Measurements from ENCODE around the gene POLR1A. TPM values are rescaled to one million over a fixed set of nuclear protein-coding genes. Genes with fewer than 3 reads are reported as not detected.

The POLR1A gene
- total RNA-seq, 1 donor from 2014 or later: 45.2 TPM

DNA sequence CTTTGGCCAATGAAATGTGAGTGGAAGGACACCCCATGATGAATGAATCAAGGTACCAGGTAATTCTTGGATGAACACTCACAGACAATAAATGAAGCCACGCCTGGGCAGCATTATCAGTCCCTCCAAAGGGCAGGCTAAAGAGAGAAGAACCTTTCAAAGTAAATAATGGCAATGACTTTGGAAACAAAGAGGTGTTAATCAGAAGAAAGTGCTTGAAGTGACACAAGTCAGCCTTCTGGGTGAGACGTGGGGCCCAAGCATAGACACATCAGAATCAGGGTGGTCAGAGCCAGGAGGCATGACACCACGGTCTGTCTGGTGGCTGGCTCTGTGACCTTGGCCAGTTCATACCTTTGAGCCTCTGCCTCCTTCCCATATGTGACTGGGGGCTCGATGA lies 103.3 kb downstream of the POLR1A start:
- H3K4me3 Mint-ChIP-seq (ENCODE audit: unreplicated experiment): no peak overlapping the region
- DNase-seq (ENCODE audit: low read depth) (no peak), FAIRE-seq (no peak)
- Histone ChIP-seq H2AFZ (ENCODE audit: low read depth, low read length) (no peak overlapping the region), H3K4me2 (ENCODE audit: low read length) (no peak overlapping the region), H3K4me3 (ENCODE audit: insufficient read depth, low read depth, low read length) (no peak overlapping the region), H3K27ac (ENCODE audit: low read depth, low read length) (no peak overlapping the region), H3K79me2 (ENCODE audit: insufficient read depth, low read length) (no peaks in the 10 kb centered on the region), H4K20me1 (ENCODE audit: insufficient read depth, low read length) (no peaks in the 10 kb centered on the region), H3K36me3 (ENCODE audit: insufficient read depth, low read length) (no peaks in the 10 kb centered on the region), H3K9me3 (ENCODE audit: insufficient read depth, low read depth, low read length) (peaks cover 4% of the 10 kb centered on the region), H3K27me3 (ENCODE audit: insufficient read depth, low read length) (no peaks in the 10 kb centered on the region), H3K4me1 (ENCODE audit: insufficient read depth, low read length) (peaks cover 36% of the 10 kb centered on the region), H3K9ac (ENCODE audit: low read length) (no peak overlapping the region)
- no peaks in the 10 kb centered on the region for H3K27me3 Mint-ChIP-seq (ENCODE audit: low read depth, unreplicated experiment)
- peaks cover 19% of the 10 kb centered on the region for H3K9me3 Mint-ChIP-seq (ENCODE audit: unreplicated experiment)
- peaks cover 6% of the 10 kb centered on the region for H3K36me3 Mint-ChIP-seq (ENCODE audit: low read depth, unreplicated experiment)
- TF ChIP-seq EZH2 (IDR thresholded peaks at IDR 0.05; ENCODE audit: insufficient read depth, low read length): no peak
- TF ChIP-seq, protein P1, sequence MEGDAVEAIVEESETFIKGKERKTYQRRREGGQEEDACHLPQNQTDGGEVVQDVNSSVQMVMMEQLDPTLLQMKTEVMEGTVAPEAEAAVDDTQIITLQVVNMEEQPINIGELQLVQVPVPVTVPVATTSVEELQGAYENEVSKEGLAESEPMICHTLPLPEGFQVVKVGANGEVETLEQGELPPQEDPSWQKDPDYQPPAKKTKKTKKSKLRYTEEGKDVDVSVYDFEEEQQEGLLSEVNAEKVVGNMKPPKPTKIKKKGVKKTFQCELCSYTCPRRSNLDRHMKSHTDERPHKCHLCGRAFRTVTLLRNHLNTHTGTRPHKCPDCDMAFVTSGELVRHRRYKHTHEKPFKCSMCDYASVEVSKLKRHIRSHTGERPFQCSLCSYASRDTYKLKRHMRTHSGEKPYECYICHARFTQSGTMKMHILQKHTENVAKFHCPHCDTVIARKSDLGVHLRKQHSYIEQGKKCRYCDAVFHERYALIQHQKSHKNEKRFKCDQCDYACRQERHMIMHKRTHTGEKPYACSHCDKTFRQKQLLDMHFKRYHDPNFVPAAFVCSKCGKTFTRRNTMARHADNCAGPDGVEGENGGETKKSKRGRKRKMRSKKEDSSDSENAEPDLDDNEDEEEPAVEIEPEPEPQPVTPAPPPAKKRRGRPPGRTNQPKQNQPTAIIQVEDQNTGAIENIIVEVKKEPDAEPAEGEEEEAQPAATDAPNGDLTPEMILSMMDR (IDR thresholded peaks at IDR 0.05; ENCODE audit: insufficient read depth, low read depth, low read length): no peak
- peaks cover 30% of the 10 kb centered on the region for H3K4me1 Mint-ChIP-seq (ENCODE audit: low read depth, unreplicated experiment)
- H3K27ac Mint-ChIP-seq (ENCODE audit: unreplicated experiment): no peak overlapping the region

DNA sequence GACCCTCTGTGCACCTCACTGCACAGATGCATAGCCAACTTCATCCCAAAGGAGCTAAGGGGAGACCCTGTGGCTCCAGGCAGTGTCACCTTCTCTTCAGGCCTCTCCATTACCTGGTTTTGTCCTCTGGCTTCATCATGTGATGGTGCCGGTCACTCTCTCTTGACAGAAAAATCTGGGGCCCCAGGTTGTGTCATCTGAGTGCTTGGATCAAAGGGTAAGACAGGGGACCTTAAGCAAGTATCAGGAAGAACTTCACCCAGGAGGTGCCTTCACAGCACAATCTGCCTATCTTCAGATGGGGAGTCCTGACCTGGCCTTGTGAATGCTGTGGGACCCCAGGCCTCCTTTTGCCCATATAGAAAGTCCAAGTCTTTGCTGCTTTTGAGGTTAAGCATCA lies 104.4 kb downstream of the POLR1A start:
- no peak for DNase-seq (ENCODE audit: low read depth)
- TF ChIP-seq, protein P1 (IDR thresholded peaks at IDR 0.05; ENCODE audit: insufficient read depth, low read depth, low read length): no peak
- TF ChIP-seq EZH2 (IDR thresholded peaks at IDR 0.05; ENCODE audit: insufficient read depth, low read length): no peak

DNA sequence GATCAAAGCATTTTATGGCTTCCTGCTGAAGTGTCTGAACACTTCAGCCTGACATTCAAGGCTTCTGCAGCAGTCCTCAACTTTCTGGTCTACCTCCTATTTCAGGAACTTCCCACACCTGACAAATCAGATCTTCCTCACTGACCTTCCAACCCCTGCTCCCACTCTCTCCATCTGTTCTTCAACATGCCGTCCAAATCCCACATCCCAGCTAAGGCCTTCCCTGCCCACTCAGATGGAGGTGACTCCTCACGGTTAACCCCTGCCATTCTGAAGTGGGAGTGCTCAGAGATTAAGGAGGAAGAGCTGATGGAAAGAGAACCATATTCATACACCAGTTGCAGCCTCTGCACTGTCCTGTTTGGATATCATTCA lies 104.8 kb downstream of the POLR1A start:
- H3K4me1 Mint-ChIP-seq (ENCODE audit: low read depth, unreplicated experiment): peaks cover 39% of the 10 kb centered on the region
- peak overlapping the region; percentile 20 for H3K4me2 ChIP-seq (ENCODE audit: low read length)

More for the DNA sequence above, 104.4 kb downstream of the POLR1A start:
- Histone ChIP-seq H3K27ac (ENCODE audit: low read depth, low read length) (no peak overlapping the region), H3K4me3 (ENCODE audit: insufficient read depth, low read depth, low read length) (no peak overlapping the region), H3K9me3 (ENCODE audit: insufficient read depth, low read depth, low read length) (peaks cover 4% of the 10 kb centered on the region), H3K36me3 (ENCODE audit: insufficient read depth, low read length) (no peaks in the 10 kb centered on the region), H3K79me2 (ENCODE audit: insufficient read depth, low read length) (no peaks in the 10 kb centered on the region), H3K4me2 (ENCODE audit: low read length) (no peak overlapping the region), H2AFZ (ENCODE audit: low read depth, low read length) (no peak overlapping the region), H3K9ac (ENCODE audit: low read length) (no peak overlapping the region), H4K20me1 (ENCODE audit: insufficient read depth, low read length) (no peaks in the 10 kb centered on the region), H3K4me1 (ENCODE audit: insufficient read depth, low read length) (peaks cover 41% of the 10 kb centered on the region), H3K27me3 (ENCODE audit: insufficient read depth, low read length) (no peaks in the 10 kb centered on the region)
- Mint-ChIP-seq H3K27ac (ENCODE audit: unreplicated experiment) (no peak overlapping the region), H3K4me3 (ENCODE audit: unreplicated experiment) (no peak overlapping the region), H3K4me1 (ENCODE audit: low read depth, unreplicated experiment) (peaks cover 39% of the 10 kb centered on the region), H3K9me3 (ENCODE audit: unreplicated experiment) (peaks cover 13% of the 10 kb centered on the region), H3K36me3 (ENCODE audit: low read depth, unreplicated experiment) (peaks cover 6% of the 10 kb centered on the region), H3K27me3 (ENCODE audit: low read depth, unreplicated experiment) (no peaks in the 10 kb centered on the region)
- FAIRE-seq: no peak

More for the DNA sequence above, 104.8 kb downstream of the POLR1A start:
- Mint-ChIP-seq H3K27ac (ENCODE audit: unreplicated experiment) (peak overlapping the region; percentile 94), H3K27me3 (ENCODE audit: low read depth, unreplicated experiment) (no peaks in the 10 kb centered on the region), H3K36me3 (ENCODE audit: low read depth, unreplicated experiment) (peaks cover 6% of the 10 kb centered on the region), H3K4me3 (ENCODE audit: unreplicated experiment) (no peak overlapping the region), H3K9me3 (ENCODE audit: unreplicated experiment) (peaks cover 11% of the 10 kb centered on the region)
- no peak for TF ChIP-seq EZH2 (IDR thresholded peaks at IDR 0.05; ENCODE audit: insufficient read depth, low read length)
- TF ChIP-seq, protein P1 (IDR thresholded peaks at IDR 0.05; ENCODE audit: insufficient read depth, low read depth, low read length): no peak
- Histone ChIP-seq H3K27ac (ENCODE audit: low read depth, low read length) (no peak overlapping the region), H3K27me3 (ENCODE audit: insufficient read depth, low read length) (no peaks in the 10 kb centered on the region), H3K9ac (ENCODE audit: low read length) (no peak overlapping the region), H3K79me2 (ENCODE audit: insufficient read depth, low read length) (no peaks in the 10 kb centered on the region), H3K4me3 (ENCODE audit: insufficient read depth, low read depth, low read length) (no peak overlapping the region), H2AFZ (ENCODE audit: low read depth, low read length) (no peak overlapping the region), H3K4me1 (ENCODE audit: insufficient read depth, low read length) (peaks cover 41% of the 10 kb centered on the region), H3K36me3 (ENCODE audit: insufficient read depth, low read length) (no peaks in the 10 kb centered on the region), H3K9me3 (ENCODE audit: insufficient read depth, low read depth, low read length) (peaks cover 4% of the 10 kb centered on the region), H4K20me1 (ENCODE audit: insufficient read depth, low read length) (no peaks in the 10 kb centered on the region)
- FAIRE-seq: no peak
- DNase-seq (ENCODE audit: low read depth): no peak
